ENCODE data around the gene CECR2.

CECR2 gene

GRCh38 chr22:17438026-17438425, 68.8 kb downstream of the CECR2 start:
- no peak for DNase-seq (ENCODE audit: extremely low read depth, low read depth)
- no peak for TF ChIP-seq CTCF (IDR thresholded peaks at IDR 0.05; ENCODE audit: low read depth, low read length, missing control alignments)
- H3K4me3 ChIP-seq (replicated peaks; ENCODE audit: low read depth, low read length) = no peak overlapping the region

GRCh38 chr22:17441326-17441725, 72.1 kb downstream of the CECR2 start:
- no peak for TF ChIP-seq CTCF (IDR thresholded peaks at IDR 0.05; ENCODE audit: low read depth, low read length, missing control alignments)
- no peak for DNase-seq (ENCODE audit: extremely low read depth, low read depth)
- H3K4me3 ChIP-seq (replicated peaks; ENCODE audit: low read depth, low read length) = no peak overlapping the region

GRCh38 chr22:17443405-17444203, 74.3 kb downstream of the CECR2 start:
- no peak overlapping the region for H3K4me3 ChIP-seq (replicated peaks; ENCODE audit: low read depth, low read length)
- DNase-seq (ENCODE audit: extremely low read depth, low read depth) = no peak
- no peak for TF ChIP-seq CTCF (IDR thresholded peaks at IDR 0.05; ENCODE audit: low read depth, low read length, missing control alignments)

- no peak for DNase-seq (ENCODE audit: extremely low read depth, low read depth)
- TF ChIP-seq CTCF (IDR thresholded peaks at IDR 0.05; ENCODE audit: low read depth, low read length, missing control alignments) = no peak
Observed at GRCh38 chr22:17444204-17444504, 74.9 kb downstream of the CECR2 start.

GRCh38 chr22:17446698-17447097, 77.4 kb downstream of the CECR2 start:
- no peak overlapping the region for H3K4me3 ChIP-seq (replicated peaks; ENCODE audit: low read depth, low read length)
- DNase-seq (ENCODE audit: extremely low read depth, low read depth) = no peak
- TF ChIP-seq CTCF (IDR thresholded peaks at IDR 0.05; ENCODE audit: low read depth, low read length, missing control alignments) = no peak

More at GRCh38 chr22:17444204-17444504, 74.9 kb downstream of the CECR2 start:
- H3K4me3 ChIP-seq (replicated peaks; ENCODE audit: low read depth, low read length) = no peak overlapping the region

- no peak for TF ChIP-seq CTCF (IDR thresholded peaks at IDR 0.05; ENCODE audit: low read depth, low read length, missing control alignments)
- no peak for DNase-seq (ENCODE audit: extremely low read depth, low read depth)
- no peak overlapping the region for H3K4me3 ChIP-seq (replicated peaks; ENCODE audit: low read depth, low read length)
Observed at GRCh38 chr22:17451316-17451715, 82.1 kb downstream of the CECR2 start.

GRCh38 chr22:17460895-17461294, 91.6 kb downstream of the CECR2 start:
- no peak for TF ChIP-seq CTCF (IDR thresholded peaks at IDR 0.05; ENCODE audit: low read depth, low read length, missing control alignments)

More at GRCh38 chr22:17460895-17461294, 91.6 kb downstream of the CECR2 start:
- DNase-seq (ENCODE audit: extremely low read depth, low read depth) = no peak
- H3K4me3 ChIP-seq (replicated peaks; ENCODE audit: low read depth, low read length) = no peak overlapping the region

Data from HFF-Myc (cell line).